Stomach (tissue), 9 donors: ENCODE measurements around the gene ATXN1. TPM values are rescaled to one million over a fixed set of nuclear protein-coding genes. Genes with fewer than 3 reads are reported as not detected.
A peak's percentile ranks its signal among the peaks of the same experiment; 100 is the strongest.
"Not testable (repeated sequence)": the region's sequence is repeated elsewhere in the genome, so short reads cannot be mapped to it uniquely, and the experiment has no call there.

Experiments used
- DNase-seq, 2 donors: peaks; one replicate each; pipeline versions ENCODE4 v3.0.0 to v3.0.0-alpha.2; 2013 to 2019
- H3K27ac ChIP-seq, 5 donors: fragments of 200-600 bp in 4 of 5; sonication (generic) in 4 of 5; one replicate each; pipeline ENCODE4 v1.5.1; 2013 to 2019; ENCODE audit warnings: mild to moderate bottlenecking in 1 of 5, moderate library complexity in 1 of 5
- H3K27me3 ChIP-seq, 3 donors: fragments of 200-600 bp; sonication (generic); one replicate each; pipeline ENCODE4 v1.5.1; 2017 to 2019; ENCODE audit warnings: mixed run types in 1 of 3
- H3K36me3 ChIP-seq, 4 donors: fragments of 200-600 bp; sonication (generic); 1 replicate in 3 of 4; 2 replicates in 1 of 4; pipeline ENCODE4 v1.5.1; 2016 to 2019
- H3K4me1 ChIP-seq, 4 donors: fragments of 200-600 bp; sonication (generic); one replicate each; pipeline ENCODE4 v1.5.1; 2016 to 2019
- H3K4me3 ChIP-seq, 4 donors: fragments of 200-600 bp; sonication (generic) in 3 of 4; one replicate each; pipeline ENCODE4 v1.5.1; 2016 to 2019; ENCODE audit warnings: mild to moderate bottlenecking in 1 of 4
- H3K9me3 ChIP-seq, 4 donors: fragments of 200-600 bp; sonication (generic); one replicate each; pipeline ENCODE4 v1.5.1; 2016 to 2019
- CTCF ChIP-seq, 7 experiments: fragments of 450-650 bp in 4 of 7; fragments of 200-600 bp in 3 of 7; sonication (generic) in 3 of 7; IDR thresholded peaks; one replicate each; pipeline ENCODE4 v1.5.1; 2016 to 2019; ENCODE audit warnings: antibody characterized with exemption in 7 of 7, control low read depth in 2 of 7, mild to moderate bottlenecking in 1 of 7
- EP300 ChIP-seq: sonication (generic); formaldehyde crosslinking; IDR thresholded peaks from one replicate; pipeline ENCODE4 v1.6.1; 2017; ENCODE audit warnings: antibody characterized with exemption
- POLR2A ChIP-seq, 4 donors: fragments of 450-650 bp; IDR thresholded peaks; one replicate each; pipeline ENCODE4 v1.6.1; 2016; ENCODE audit warnings: antibody characterized with exemption in 4 of 4, control low read depth in 2 of 4, mild to moderate bottlenecking in 1 of 4, moderate library complexity in 1 of 4
- POLR2AphosphoS5 ChIP-seq, 3 donors: sonication (generic); formaldehyde crosslinking; IDR thresholded peaks; one replicate each; pipeline ENCODE4 v1.6.1; 2016; ENCODE audit warnings: antibody characterized with exemption in 3 of 3
- WGBS, 5 donors: extraction: QIAGEN DNeasy Blood & Tissue Kit in 3 of 5; methylation state at CpG; one replicate each; pipeline versions ENCODE4 v1.1.5 to v1.1.7; 2013 to 2018; 5-methylcytosine and 5-hydroxymethylcytosine counted together
- intact Hi-C: fragments of 100-400 bp; cut with DNase I; formaldehyde crosslinking; loops from one replicate; pipeline ENCODE4 v1.15.1; 2023; ENCODE audit warnings: low total_unique reads
- polyA plus RNA-seq, 3 donors: library from polyadenylated mRNA; stranded (reverse); fragments of 200-250 nt; gene quantifications; one replicate each; pipeline ENCODE4 v1.2.3, GENCODE V29; 2013
- total RNA-seq, 5 donors: library from RNA; depleted of rRNA; stranded (reverse); fragments of >200 nt; gene quantifications; one replicate each; pipeline versions ENCODE4 v1.1.0 to v1.2.3, GENCODE V29; 2014 to 2016
- donor health status: healthy with polysubstance abuse.
- donor health status: Bipolar disorder and iron deficiency.
- donor health status: healthy.

Gene ATXN1
- total and polyA plus RNA-seq, 8 donors: 5.2 to 106 (median 39.0) TPM

GRCh38 chr6:16705081-16705993 is 55.9 kb downstream of the ATXN1 start:
- no peak overlapping the region for H3K4me3 ChIP-seq

GRCh38 chr6:16704401-16705045 is 56.7 kb downstream of the ATXN1 start:
- peaks cover 7 to 66% (median 40%) of the 10 kb centered on the region in 4 donors for H3K4me1 ChIP-seq
- no peaks in the 10 kb centered on the region for H3K27me3 ChIP-seq
- H3K4me3 ChIP-seq: peak overlapping the region in 3 of 4 donors; percentile 17 to 25 (median 21)
- DNase-seq: no peak
- no peaks in the 10 kb centered on the region for H3K36me3 ChIP-seq
- intact Hi-C loops: no loop called here
- WGBS, 5 donors: 47 to 71% (median 59%) methylated on average over 10 of the region's 10 CpGs
- H3K27ac ChIP-seq: peak overlapping the region in 4 of 5 donors; percentile 19 to 65 (median 44)
- no peaks in the 10 kb centered on the region for H3K9me3 ChIP-seq
- TF ChIP-seq CTCF (IDR thresholded peaks at IDR 0.05): no peak
- no peak for TF ChIP-seq POLR2A (IDR thresholded peaks at IDR 0.05)
- TF ChIP-seq EP300: no peak
- no peak for TF ChIP-seq POLR2AphosphoS5 (IDR thresholded peaks at IDR 0.05)

More at GRCh38 chr6:16705081-16705993, 55.9 kb downstream of the ATXN1 start:
- WGBS, 5 donors: 59 to 85% (median 79%) methylated on average over 5 to 6 of the region's 6 CpGs
- DNase-seq: no peak
- intact Hi-C loops: no loop called here
- no peaks in the 10 kb centered on the region for H3K36me3 ChIP-seq
- no peaks in the 10 kb centered on the region for H3K27me3 ChIP-seq
- H3K27ac ChIP-seq: peak overlapping the region in 4 of 5 donors; percentile 19 to 65 (median 44)
- H3K9me3 ChIP-seq: no peaks in the 10 kb centered on the region
- peaks cover under 1 to 58% (median 32%) of the 10 kb centered on the region in 4 donors for H3K4me1 ChIP-seq
- no peak for TF ChIP-seq POLR2A (IDR thresholded peaks at IDR 0.05)
- TF ChIP-seq EP300: no peak
- no peak for TF ChIP-seq CTCF (IDR thresholded peaks at IDR 0.05)
- TF ChIP-seq POLR2AphosphoS5 (IDR thresholded peaks at IDR 0.05): no peak

GRCh38 chr6:16702627-16703378 is 58.5 kb downstream of the ATXN1 start:
- H3K4me3 ChIP-seq, intact Hi-C loops, H3K36me3 ChIP-seq, H3K9me3 ChIP-seq, DNase-seq, H3K27me3 ChIP-seq, H3K27ac ChIP-seq: not testable (repeated sequence)
- 84 to 99% (median 94%) methylated on average over 3 to 6 of the region's 6 CpGs for WGBS, 5 donors
- peaks cover 13 to 75% (median 55%) of the 10 kb centered on the region in 4 donors for H3K4me1 ChIP-seq

- Histone ChIP-seq H3K4me3 (peak overlapping the region in 2 of 4 donors; percentile 23), H3K4me1 (peaks cover 13 to 77% (median 53%) of the 10 kb centered on the region in 4 donors)
Measured at GRCh38 chr6:16700916-16701234, 60.4 kb downstream of the ATXN1 start.

More at GRCh38 chr6:16700916-16701234, 60.4 kb downstream of the ATXN1 start:
- TF ChIP-seq CTCF (IDR thresholded peaks at IDR 0.05) (no peak), POLR2AphosphoS5 (IDR thresholded peaks at IDR 0.05) (no peak), EP300 (no peak), POLR2A (IDR thresholded peaks at IDR 0.05) (no peak)
- 54 to 76% (median 72%) methylated on average over 5 of the region's 5 CpGs for WGBS, 5 donors
- no peaks in the 10 kb centered on the region for H3K36me3 ChIP-seq
- peak overlapping the region in 3 of 5 donors; percentile 70 to 80 (median 75) for H3K27ac ChIP-seq
- intact Hi-C loops: no loop called here
- no peaks in the 10 kb centered on the region for H3K9me3 ChIP-seq
- DNase-seq: no peak
- no peaks in the 10 kb centered on the region for H3K27me3 ChIP-seq
